Astrocyte of the hippocampus (primary cell): ENCODE results near the gene TNFAIP8.

Experiments used
- DNase-seq: peaks from one replicate; pipeline ENCODE4 v3.0.0; 2011; ENCODE audit warnings: low read depth, low spot score

Gene TNFAIP8

GRCh38 chr5:119367502-119368237 lies 11.9 kb downstream of the TNFAIP8 start:
- DNase-seq, result no peak

- DNase-seq, result no peak
Measured at GRCh38 chr5:119368238-119368630, 12.4 kb downstream of the TNFAIP8 start.

- DNase-seq, result no peak
Measured at GRCh38 chr5:119370486-119370885, 14.7 kb downstream of the TNFAIP8 start.

GRCh38 chr5:119371146-119371545 lies 15.3 kb downstream of the TNFAIP8 start:
- DNase-seq, result no peak

GRCh38 chr5:119373449-119373858 lies 17.6 kb downstream of the TNFAIP8 start:
- DNase-seq, result no peak

- no peak for DNase-seq
Measured at GRCh38 chr5:119374901-119375300, 19.1 kb downstream of the TNFAIP8 start.

GRCh38 chr5:119377066-119377465 lies 21.2 kb downstream of the TNFAIP8 start:
- no peak for DNase-seq

GRCh38 chr5:119378075-119378700 lies 22.4 kb downstream of the TNFAIP8 start:
- no peak for DNase-seq

- no peak for DNase-seq
Measured at GRCh38 chr5:119379096-119379495, 23.3 kb downstream of the TNFAIP8 start.

- DNase-seq, result no peak
Measured at GRCh38 chr5:119379942-119380547, 24.2 kb downstream of the TNFAIP8 start.

GRCh38 chr5:119382169-119382568 lies 26.4 kb downstream of the TNFAIP8 start:
- no peak for DNase-seq

GRCh38 chr5:119383008-119383407 lies 27.2 kb downstream of the TNFAIP8 start:
- DNase-seq, result no peak

- DNase-seq, result no peak
Measured at GRCh38 chr5:119385136-119385535, 29.3 kb downstream of the TNFAIP8 start.

GRCh38 chr5:119385536-119386128 lies 29.8 kb downstream of the TNFAIP8 start:
- DNase-seq, result no peak

GRCh38 chr5:119386596-119387344 lies 31.0 kb downstream of the TNFAIP8 start:
- DNase-seq, result no peak

GRCh38 chr5:119387945-119388618 lies 32.3 kb downstream of the TNFAIP8 start:
- DNase-seq, result no peak

GRCh38 chr5:119388619-119389190 lies 32.9 kb downstream of the TNFAIP8 start:
- no peak for DNase-seq

- DNase-seq, result peak; percentile 73
Measured at GRCh38 chr5:119389288-119390030, 33.6 kb downstream of the TNFAIP8 start.

GRCh38 chr5:119390404-119390803 lies 34.6 kb downstream of the TNFAIP8 start:
- no peak for DNase-seq

GRCh38 chr5:119393201-119393691 lies 37.4 kb downstream of the TNFAIP8 start:
- no peak for DNase-seq
